Endometrial microvascular endothelial cells (primary cell): ENCODE results near the gene PARP3. TPM values are rescaled to one million over a fixed set of nuclear protein-coding genes. Genes with fewer than 3 reads are reported as not detected.

Experiments
- in situ Hi-C: cut with HindIII; loops from 2 replicates; pipeline ENCODE4 v1.10.0; 2017; ENCODE audit warnings: low sequenced_read_pairs, low pct_unique_long_range_greater_than_20kb; ENCODE audit errors: inconsistent ontology term
- total RNA-seq: library from RNA; depleted of rRNA; stranded (reverse); fragments of >200 nt; gene quantifications from one replicate; pipeline ENCODE4 v1.2.3, GENCODE V29; 2015; ENCODE audit errors: inconsistent ontology term

Gene PARP3
- total RNA-seq, 1 donor from 2014 or later: 18.1 TPM

DNA sequence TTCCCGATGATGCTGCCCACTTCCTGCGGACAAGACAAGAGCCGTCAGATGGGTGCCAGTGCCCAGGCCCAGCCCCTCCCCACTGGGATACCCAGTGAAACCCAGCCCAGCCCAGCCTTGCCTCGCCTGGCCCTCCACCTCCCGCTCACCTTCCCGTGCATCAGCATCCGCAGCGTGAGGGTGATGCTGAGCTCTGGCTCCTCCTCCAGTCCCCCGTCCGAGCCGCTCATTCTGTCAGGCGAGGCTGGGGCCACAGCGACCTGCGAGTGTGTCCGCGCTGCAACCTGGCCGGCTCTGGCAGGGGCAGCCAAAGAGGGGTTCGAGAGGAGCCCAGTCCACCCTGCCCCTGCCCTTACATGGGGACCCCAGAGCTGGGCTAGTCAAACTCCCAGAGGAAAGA, 18.8 kb downstream of the PARP3 start:
- in situ Hi-C loops: no loop called here

GRCh38 chr3:51961602-51962569, 19.7 kb downstream of the PARP3 start:
- in situ Hi-C loops: no loop called here

DNA sequence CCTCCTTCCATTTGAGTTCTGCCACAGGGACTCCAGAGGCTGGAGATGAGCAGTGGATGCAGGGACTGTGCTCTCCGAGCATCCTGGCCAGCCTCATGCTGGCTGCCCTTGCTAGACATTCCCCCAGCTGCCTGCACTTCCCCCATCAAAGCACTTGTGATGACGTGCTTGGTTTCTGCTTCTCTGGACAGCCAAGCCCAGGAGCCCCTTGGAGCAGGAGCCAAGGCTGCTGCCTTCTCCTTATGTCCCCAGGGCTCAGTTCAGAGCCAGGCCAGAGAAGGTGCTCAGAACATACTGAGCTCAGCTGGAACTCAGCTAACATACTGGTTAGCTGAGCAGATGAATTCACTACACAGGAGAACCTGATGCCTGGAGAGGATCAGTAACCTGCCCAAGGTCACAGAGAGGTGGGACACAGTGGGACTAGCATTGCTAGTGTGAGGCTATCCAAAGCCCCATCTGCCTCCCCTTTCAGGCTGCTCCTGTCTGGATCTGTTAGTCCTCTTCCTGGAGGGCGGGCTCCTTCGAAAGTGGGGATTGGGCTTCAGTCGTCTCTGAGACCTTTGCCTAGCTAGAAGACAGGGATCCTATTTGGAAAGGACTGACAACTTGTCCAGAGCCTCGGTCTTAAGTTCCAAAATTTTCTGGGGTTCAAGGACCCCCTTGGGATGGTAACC, 20.8 kb downstream of the PARP3 start:
- in situ Hi-C loops: no loop called here

DNA sequence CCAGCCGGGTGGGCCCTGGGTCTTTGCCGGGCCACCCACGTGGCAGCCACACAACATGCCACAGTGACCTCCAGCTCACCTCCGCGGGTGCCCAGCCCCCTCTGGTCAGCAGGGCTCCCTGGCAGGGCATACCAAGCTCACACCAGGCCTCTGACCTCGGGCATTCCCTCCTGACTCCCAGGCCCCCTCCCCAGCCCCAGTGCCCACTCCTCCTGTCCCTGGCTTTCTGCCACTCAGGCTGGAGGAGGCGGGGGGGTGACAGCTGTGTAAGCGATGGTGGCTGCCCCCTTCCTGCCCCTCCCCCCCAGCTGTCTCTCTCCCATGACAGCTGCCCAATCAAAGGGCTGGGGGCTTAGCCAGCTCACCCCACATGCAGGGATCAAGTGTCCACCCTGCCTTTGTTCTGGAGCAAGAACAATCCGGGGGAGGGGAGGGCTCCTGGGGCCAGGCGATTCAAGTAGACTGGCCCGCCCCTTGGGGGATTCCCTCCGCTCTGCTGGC, 21.8 kb downstream of the PARP3 start:
- in situ Hi-C loops: no loop called here

DNA sequence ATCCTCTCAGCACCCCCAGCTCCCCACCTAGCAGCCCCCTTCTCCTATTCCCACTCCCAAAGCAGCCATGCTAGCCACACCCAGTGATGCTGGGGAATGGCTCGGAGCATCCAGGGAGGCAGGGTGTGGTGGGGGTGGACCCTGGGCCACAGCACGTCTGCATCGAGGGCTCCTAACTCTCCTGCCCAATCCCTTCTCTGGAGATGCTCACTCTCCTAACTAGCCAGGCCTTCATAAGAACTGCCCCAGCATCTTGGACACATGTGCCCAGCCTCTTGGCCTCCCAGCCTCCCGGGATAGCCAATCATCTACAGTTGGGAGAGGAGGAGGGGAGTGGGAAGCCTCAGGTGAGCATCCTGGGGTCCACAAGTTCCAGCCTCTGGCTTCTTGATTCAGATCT, 22.4 kb downstream of the PARP3 start:
- in situ Hi-C loops: no loop called here

- in situ Hi-C loops: no loop called here
Observed at GRCh38 chr3:51966016-51966415, 23.9 kb downstream of the PARP3 start.

- in situ Hi-C loops: no loop called here
Observed at GRCh38 chr3:51966486-51966885, 24.3 kb downstream of the PARP3 start.

DNA sequence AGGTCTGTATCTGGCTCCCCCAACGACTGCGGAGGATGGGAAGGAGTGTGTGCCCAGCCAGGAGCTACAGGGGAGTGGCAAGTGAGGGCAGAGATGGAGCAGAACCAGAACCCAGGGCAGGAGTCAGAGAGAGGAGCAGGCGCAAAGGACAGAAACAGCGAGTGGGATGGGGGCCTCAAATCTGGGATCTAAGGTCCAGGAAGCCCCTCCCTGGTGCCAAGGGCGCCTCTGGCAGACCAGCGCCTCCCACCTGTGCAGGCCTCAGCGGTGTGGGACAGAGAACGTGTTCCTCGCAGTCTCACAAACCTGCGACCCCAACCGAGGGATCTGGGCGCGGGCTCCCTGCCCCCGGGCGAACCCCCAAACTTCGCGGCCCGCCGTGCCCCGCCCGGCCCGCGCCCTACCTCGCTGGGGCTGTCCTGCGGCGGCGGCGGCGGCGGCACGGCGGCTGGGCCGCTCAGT, 24.8 kb downstream of the PARP3 start:
- in situ Hi-C loops: no loop called here

GRCh38 chr3:51967384-51968169, 25.4 kb downstream of the PARP3 start, which contains the start of gene PCBP4:
Gene PCBP4 (minus strand): TSS chr3:51967454. CDS start chr3:51961240, 6,214 bp downstream.
- in situ Hi-C loops: no loop called here

GRCh38 chr3:51968170-51968775, 26.1 kb downstream of the PARP3 start:
- in situ Hi-C loops: no loop called here

- in situ Hi-C loops: no loop called here
Observed at GRCh38 chr3:51968883-51969678, 26.9 kb downstream of the PARP3 start.

- in situ Hi-C loops: no loop called here
Observed at GRCh38 chr3:51969841-51970240, 27.7 kb downstream of the PARP3 start.

- in situ Hi-C loops: no loop called here
Observed at GRCh38 chr3:51970606-51971300, 28.6 kb downstream of the PARP3 start.

- in situ Hi-C loops: no loop called here
Observed at GRCh38 chr3:51971350-51971749, 29.2 kb downstream of the PARP3 start.

DNA sequence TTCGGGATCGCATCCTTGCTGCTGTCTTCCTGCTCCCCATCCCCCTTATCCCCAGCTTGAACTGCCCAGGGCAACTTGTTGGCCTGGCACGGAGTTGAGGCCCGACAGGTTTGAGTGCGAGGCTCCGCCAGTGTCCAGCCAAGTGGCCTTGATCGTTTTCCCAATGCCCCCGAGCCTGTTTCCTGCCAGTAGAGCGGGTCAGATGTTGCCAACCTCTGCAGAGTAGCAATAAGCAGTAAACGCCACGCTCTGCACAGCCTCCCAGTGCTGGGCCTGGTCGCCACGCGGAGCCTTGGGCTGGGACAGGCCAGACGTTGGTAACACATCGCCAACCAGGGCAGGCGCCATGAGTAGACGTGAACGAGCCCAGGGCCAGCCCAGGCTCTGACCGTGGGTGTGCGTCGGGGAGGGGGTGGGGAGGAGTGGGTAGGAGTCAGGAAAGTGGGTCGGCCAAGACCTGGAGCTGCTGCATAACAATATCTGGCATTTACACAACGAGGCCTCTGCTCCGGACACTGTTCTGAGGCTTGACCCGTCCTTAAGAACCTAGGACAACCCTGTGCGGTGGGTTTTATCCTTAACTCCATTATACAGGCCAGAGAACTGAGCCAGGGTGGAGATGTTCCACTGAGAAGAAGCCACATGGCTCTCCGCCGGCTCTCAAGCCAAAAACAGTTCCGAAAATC, 32.3 kb downstream of the PARP3 start:
- in situ Hi-C loops: no loop called here

GRCh38 chr3:51974963-51975851, 33.0 kb downstream of the PARP3 start, which contains the start of gene ABHD14A:
Gene ABHD14A (plus strand): TSS chr3:51975064. CDS start chr3:51975136, 72 bp downstream.
- in situ Hi-C loops: no loop called here
